Measurements from ENCODE around the gene ERAP2. TPM values are rescaled to one million over a fixed set of nuclear protein-coding genes. Genes with fewer than 3 reads are reported as not detected.

ERAP2 gene, protein sequence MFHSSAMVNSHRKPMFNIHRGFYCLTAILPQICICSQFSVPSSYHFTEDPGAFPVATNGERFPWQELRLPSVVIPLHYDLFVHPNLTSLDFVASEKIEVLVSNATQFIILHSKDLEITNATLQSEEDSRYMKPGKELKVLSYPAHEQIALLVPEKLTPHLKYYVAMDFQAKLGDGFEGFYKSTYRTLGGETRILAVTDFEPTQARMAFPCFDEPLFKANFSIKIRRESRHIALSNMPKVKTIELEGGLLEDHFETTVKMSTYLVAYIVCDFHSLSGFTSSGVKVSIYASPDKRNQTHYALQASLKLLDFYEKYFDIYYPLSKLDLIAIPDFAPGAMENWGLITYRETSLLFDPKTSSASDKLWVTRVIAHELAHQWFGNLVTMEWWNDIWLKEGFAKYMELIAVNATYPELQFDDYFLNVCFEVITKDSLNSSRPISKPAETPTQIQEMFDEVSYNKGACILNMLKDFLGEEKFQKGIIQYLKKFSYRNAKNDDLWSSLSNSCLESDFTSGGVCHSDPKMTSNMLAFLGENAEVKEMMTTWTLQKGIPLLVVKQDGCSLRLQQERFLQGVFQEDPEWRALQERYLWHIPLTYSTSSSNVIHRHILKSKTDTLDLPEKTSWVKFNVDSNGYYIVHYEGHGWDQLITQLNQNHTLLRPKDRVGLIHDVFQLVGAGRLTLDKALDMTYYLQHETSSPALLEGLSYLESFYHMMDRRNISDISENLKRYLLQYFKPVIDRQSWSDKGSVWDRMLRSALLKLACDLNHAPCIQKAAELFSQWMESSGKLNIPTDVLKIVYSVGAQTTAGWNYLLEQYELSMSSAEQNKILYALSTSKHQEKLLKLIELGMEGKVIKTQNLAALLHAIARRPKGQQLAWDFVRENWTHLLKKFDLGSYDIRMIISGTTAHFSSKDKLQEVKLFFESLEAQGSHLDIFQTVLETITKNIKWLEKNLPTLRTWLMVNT
- total RNA-seq (2022; extraction: Qiagen RNA extraction; ENCODE audit: low read depth): 0.93 to 2.4 TPM (median 1.3 TPM) in 5 replicates

DNA sequence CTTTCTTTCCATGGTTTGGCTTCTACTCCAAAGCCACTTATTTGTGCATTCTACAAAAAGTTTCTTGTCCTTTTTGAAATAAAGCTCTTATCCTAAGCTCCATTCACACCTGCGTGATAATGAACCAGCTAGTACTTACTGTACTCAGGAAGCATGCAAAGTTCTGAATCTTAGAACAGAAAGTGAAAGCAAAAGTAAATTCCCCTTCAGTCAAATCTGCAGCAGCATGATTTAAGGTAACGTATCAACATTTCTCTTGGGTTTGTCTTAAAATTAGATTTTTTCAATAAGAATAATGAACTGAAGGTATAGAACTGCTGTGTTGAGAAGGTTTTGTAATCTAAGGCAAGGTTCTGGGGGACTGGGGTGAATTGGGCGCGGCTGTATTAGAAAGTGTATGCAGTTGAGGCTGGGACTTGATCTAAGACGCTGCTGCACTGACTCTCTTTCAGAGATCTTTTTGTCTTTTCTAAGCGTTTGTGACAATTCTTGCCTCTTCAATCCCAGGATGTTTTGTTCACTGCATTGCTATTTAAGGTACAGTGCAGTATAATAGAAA lies at the start of gene ERAP2:
Gene ERAP2 (plus strand): TSS at position 209 of the 559 bp plus-strand sequence. CDS start 3,186 bp downstream, outside the sequence.

DNA sequence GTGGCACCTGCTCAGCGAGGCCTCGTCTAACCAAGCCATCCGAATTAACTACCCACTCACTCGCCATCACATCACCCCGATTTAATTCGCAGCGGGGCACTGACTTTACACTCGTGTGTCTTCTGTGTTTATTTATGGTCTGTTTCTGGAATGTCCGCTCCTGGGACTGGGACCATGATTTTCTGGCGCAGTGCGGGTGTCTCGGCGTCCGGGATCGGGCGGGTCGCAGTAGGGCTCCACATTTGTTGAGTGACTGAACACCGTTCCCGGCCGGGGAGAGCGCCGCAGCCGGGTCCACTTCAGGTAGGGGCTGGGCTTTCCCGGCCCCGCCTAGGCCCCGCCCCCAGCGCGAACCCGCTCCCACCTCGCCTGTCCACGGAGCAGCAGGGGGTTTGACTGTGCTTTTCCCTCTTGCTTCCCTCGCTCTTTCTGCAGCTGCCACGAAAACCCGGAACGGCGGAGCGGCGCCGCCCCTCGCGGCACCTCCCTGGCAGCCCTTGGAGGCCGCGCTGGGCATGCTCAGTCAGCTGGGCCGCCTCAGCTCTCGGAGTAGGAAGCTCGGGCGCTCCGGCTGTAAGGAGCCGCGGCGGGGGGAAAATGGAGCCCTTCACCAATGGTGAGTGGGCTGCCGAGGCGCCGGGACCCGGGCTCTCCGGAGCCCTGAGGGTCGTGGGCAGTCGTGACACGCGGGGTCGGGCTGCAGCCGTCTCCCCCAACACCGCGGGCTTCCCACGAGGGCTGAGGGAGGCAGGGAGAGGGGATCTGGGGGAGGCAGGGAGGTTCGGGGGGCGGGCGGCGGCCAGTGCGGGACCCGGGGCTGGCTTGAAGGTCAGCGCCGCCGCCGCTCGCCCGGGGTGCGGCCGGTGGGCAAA lies 59.5 kb downstream of the ERAP2 start, which contains the start of gene LNPEP:
Gene LNPEP (plus strand): TSS at position 522 of the 872 bp plus-strand sequence. CDS start 76 bp downstream, at position 598.

Other genes with a start within 250 kb of the ERAP2 start
- gene CAST, start 214.1 kb upstream of the ERAP2 start, total RNA-seq (2022; extraction: Qiagen RNA extraction; ENCODE audit: low read depth): 154 to 213 TPM (median 185 TPM) in 5 replicates
- 8.3 to 11.5 TPM (median 9.3 TPM) in 5 replicates for gene ERAP1, start 68.6 kb upstream of the ERAP2 start, total RNA-seq (2022; extraction: Qiagen RNA extraction; ENCODE audit: low read depth)
- gene LNPEP, start 59.6 kb downstream of the ERAP2 start, total RNA-seq (2022; extraction: Qiagen RNA extraction; ENCODE audit: low read depth): 4.3 to 10.0 TPM (median 8.0 TPM) in 5 replicates

Measured in A549 treated with ZK216348 at 1 μM for 4 hours (cell line).